Activated B cell treated with CpG ODN at 0.5 μM for 24 hours (primary cell): ENCODE measurements around the gene PAF1. TPM values are rescaled to one million over a fixed set of nuclear protein-coding genes. Genes with fewer than 3 reads are reported as not detected.

ENCODE experiments used
- ATAC-seq: fragments of 200-7000 bp; cut with Tn5 transposase; one replicate; pipeline ENCODE4 v1.10.0; 2021; ENCODE audit warnings: low read depth, mild to moderate bottlenecking, moderate library complexity
- CTCF ChIA-PET: fragments of 350-600 bp; sonication (Branson Sonifier 250); formaldehyde crosslinking; loops from one replicate; lab custom pipeline; 2021; ENCODE audit warnings: antibody characterized with exemption; lab: Charles Lee
- POLR2A ChIA-PET: fragments of 350-600 bp; sonication (Branson Sonifier 250); formaldehyde crosslinking; loops from one replicate; lab custom pipeline; 2021; ENCODE audit warnings: antibody characterized with exemption; lab: Charles Lee
- DNase-seq: peaks from one replicate; pipeline ENCODE4 v3.0.0; 2022
- H3K27ac Mint-ChIP-seq: one replicate; pipeline ENCODE4 v1.8.0; 2020; ENCODE audit warnings: mixed read lengths
- H3K27me3 Mint-ChIP-seq: one replicate; pipeline ENCODE4 v1.8.0; 2021; ENCODE audit warnings: mixed read lengths
- H3K36me3 Mint-ChIP-seq: one replicate; pipeline ENCODE4 v1.8.0; 2021; ENCODE audit warnings: low read depth, mixed read lengths
- H3K4me1 Mint-ChIP-seq: one replicate; pipeline ENCODE4 v1.8.0; 2021; ENCODE audit warnings: mixed read lengths
- H3K4me3 Mint-ChIP-seq: one replicate; pipeline ENCODE4 v1.8.0; 2020; ENCODE audit warnings: mild to moderate bottlenecking, mixed read lengths
- H3K9me3 Mint-ChIP-seq: one replicate; pipeline ENCODE4 v1.8.0; 2020; ENCODE audit warnings: mixed read lengths
- intact Hi-C: fragments of 100-400 bp; cut with micrococcal nuclease; formaldehyde crosslinking; loops from one replicate; pipeline ENCODE4 v1.15.1; 2024
- total RNA-seq: library from RNA; stranded (reverse); gene quantifications from 2 replicates; pipeline ENCODE4 v1.2.3, GENCODE V29; 2022
- TF ChIP-seq, protein P1 (sequence below): fragments of 200-600 bp; IDR thresholded peaks from one replicate; pipeline ENCODE4 v1.8.0; 2022; ENCODE audit warnings: antibody characterized with exemption, mild to moderate bottlenecking

The PAF1 gene
- 50.3 and 52.4 TPM in 2 replicates for total RNA-seq

GRCh38 chr19:39390751-39391437 lies at the start of gene PAF1, which contains the start of gene MED29:
PAF1 (minus strand) TSS chr19:39391106; CDS start chr19:39390864, 242 bp downstream.
MED29 (plus strand) TSS chr19:39391378; CDS start chr19:39391423, 45 bp downstream.
- TF ChIP-seq, protein P1, sequence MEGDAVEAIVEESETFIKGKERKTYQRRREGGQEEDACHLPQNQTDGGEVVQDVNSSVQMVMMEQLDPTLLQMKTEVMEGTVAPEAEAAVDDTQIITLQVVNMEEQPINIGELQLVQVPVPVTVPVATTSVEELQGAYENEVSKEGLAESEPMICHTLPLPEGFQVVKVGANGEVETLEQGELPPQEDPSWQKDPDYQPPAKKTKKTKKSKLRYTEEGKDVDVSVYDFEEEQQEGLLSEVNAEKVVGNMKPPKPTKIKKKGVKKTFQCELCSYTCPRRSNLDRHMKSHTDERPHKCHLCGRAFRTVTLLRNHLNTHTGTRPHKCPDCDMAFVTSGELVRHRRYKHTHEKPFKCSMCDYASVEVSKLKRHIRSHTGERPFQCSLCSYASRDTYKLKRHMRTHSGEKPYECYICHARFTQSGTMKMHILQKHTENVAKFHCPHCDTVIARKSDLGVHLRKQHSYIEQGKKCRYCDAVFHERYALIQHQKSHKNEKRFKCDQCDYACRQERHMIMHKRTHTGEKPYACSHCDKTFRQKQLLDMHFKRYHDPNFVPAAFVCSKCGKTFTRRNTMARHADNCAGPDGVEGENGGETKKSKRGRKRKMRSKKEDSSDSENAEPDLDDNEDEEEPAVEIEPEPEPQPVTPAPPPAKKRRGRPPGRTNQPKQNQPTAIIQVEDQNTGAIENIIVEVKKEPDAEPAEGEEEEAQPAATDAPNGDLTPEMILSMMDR = no peak
- H3K27ac Mint-ChIP-seq = peak within 1 kb of the TSS; percentile 98
- intact Hi-C loops = loop anchor here (1.0 to 2.0 kb wide), 8 partner anchors 10 to 266 kb away; partner anchors contain the start of genes PAK4, PLEKHG2, SAMD4B and SUPT5H
- no peaks in the 10 kb centered on the region for H3K27me3 Mint-ChIP-seq
- peak; percentile 84 for DNase-seq
- CTCF ChIA-PET = interaction anchor here (1.0 to 2.2 kb wide), 5 partner anchors 21 to 269 kb away, joined by 5 to 21 read pairs (median 6); partner anchors contain the start of genes PLEKHG2, RPS16 and SAMD4B
- H3K4me3 Mint-ChIP-seq = peak within 1 kb of the TSS; percentile 91
- POLR2A ChIA-PET = interaction anchor here (0.6 to 4.0 kb wide), 21 partner anchors 8 to 443 kb away, joined by 3 to 74 read pairs (median 5); partner anchors contain the start of genes GMFG, PLEKHG2, RPS16 and SAMD4B
- peaks cover 38% of the 10 kb centered on the region for H3K4me1 Mint-ChIP-seq
- H3K36me3 Mint-ChIP-seq = peaks cover 78% of the 10 kb centered on the region
- no peaks in the 10 kb centered on the region for H3K9me3 Mint-ChIP-seq
- peak; percentile 91 for ATAC-seq

DNA sequence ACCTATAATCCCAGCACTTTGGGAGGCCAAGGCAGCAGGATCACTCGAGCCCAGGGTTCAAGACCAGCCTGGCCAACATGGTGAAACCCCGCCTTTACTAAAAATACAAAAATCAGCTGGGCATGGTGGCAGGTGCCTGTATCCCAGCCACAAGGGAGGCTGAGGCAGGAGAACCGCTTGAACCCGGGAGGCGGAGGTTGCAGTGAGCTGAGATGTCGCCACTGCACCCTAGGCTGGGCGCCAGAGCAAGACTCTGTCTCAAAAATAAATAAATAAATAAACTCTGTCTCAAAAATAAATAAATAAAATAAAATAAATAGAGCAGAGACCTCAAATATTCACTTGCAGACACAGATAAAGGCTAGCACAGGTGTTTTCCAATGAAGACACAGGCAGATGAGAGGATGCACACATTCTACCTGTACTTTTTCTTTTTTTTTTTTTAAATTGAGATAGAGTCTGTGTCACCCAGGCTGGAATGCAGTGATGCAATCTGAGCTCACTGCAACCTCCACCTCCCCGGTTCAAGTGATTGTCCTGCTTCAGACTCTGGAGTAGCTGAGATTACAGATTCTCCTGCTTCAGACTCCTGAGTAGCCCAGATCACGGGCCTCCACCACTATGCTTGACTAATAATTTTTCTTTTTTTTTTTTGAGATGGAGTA lies 47.5 kb upstream of the PAF1 start:
- ATAC-seq (no peak), DNase-seq (no peak)
- TF ChIP-seq, protein P1 = no peak
- ChIA-PET CTCF (interaction anchor here (0.9 to 1.6 kb wide), 3 partner anchors 64 to 96 kb away, joined by 3 to 4 read pairs (median 4); partner anchors contain the start of gene EID2B), POLR2A (interaction anchor here (0.6 to 1.4 kb wide), 3 partner anchors 7 to 727 kb away, joined by 3 to 5 read pairs (median 4); partner anchors contain the start of gene SUPT5H)
- Mint-ChIP-seq H3K4me1 (peaks cover 42% of the 10 kb centered on the region), H3K9me3 (no peaks in the 10 kb centered on the region), H3K27ac (no peak overlapping the region), H3K36me3 (peaks cover 23% of the 10 kb centered on the region), H3K4me3 (no peak overlapping the region), H3K27me3 (no peaks in the 10 kb centered on the region)
- intact Hi-C loops = loop anchor here (5.0 kb wide), 1 partner anchor 96 kb away; the partner anchor contains the start of gene SAMD4B

GRCh38 chr19:39436350-39436716 lies 45.4 kb upstream of the PAF1 start:
- no peaks in the 10 kb centered on the region for H3K9me3 Mint-ChIP-seq
- H3K4me1 Mint-ChIP-seq = peaks cover 50% of the 10 kb centered on the region
- ChIA-PET POLR2A (interaction anchor here (0.5 to 11.0 kb wide), 42 partner anchors 9 to 1933 kb away, joined by 3 to 285 read pairs (median 5); partner anchors contain the start of genes B9D2, C19orf47, DYRK1B and EID2), CTCF (interaction anchor here (0.6 to 1.5 kb wide), 9 partner anchors 24 to 236 kb away, joined by 3 to 6 read pairs (median 4); partner anchors contain the start of genes EID2B, MED29, PAF1 and PLEKHG2)
- H3K36me3 Mint-ChIP-seq = peaks cover 36% of the 10 kb centered on the region
- intact Hi-C loops = loop anchor here (1.0 to 5.0 kb wide), 4 partner anchors 9 to 94 kb away; partner anchors contain the start of genes MED29, PAF1, PLEKHG2 and SAMD4B
- TF ChIP-seq, protein P1 = no peak
- no peak for ATAC-seq
- no peak for DNase-seq
- H3K4me3 Mint-ChIP-seq = peak overlapping the region; percentile 98
- H3K27ac Mint-ChIP-seq = peak overlapping the region; percentile 96
- no peaks in the 10 kb centered on the region for H3K27me3 Mint-ChIP-seq

- peaks cover 53% of the 10 kb centered on the region for H3K4me1 Mint-ChIP-seq
- TF ChIP-seq, protein P1 = no peak
- peak; percentile 92 for ATAC-seq
- DNase-seq = peak; percentile 98
- intact Hi-C loops = loop anchor here (1.0 to 5.0 kb wide), 4 partner anchors 10 to 93 kb away; partner anchors contain the start of genes MED29, PAF1, PLEKHG2 and SAMD4B
- ChIA-PET CTCF (interaction anchor here (0.6 to 1.5 kb wide), 10 partner anchors 24 to 237 kb away, joined by 3 to 6 read pairs (median 4); partner anchors contain the start of genes EID2B, MED29, PAF1 and PLEKHG2), POLR2A (interaction anchor here (0.5 to 11.0 kb wide), 46 partner anchors 9 to 1934 kb away, joined by 3 to 285 read pairs (median 4); partner anchors contain the start of genes B9D2, C19orf47, DYRK1B and EID2)
- H3K27ac Mint-ChIP-seq = peak within 1 kb of the TSS; percentile 96
- H3K4me3 Mint-ChIP-seq = peak within 1 kb of the TSS; percentile 98
- no peaks in the 10 kb centered on the region for H3K27me3 Mint-ChIP-seq
- H3K36me3 Mint-ChIP-seq = peaks cover 42% of the 10 kb centered on the region
- no peaks in the 10 kb centered on the region for H3K9me3 Mint-ChIP-seq
Observed at GRCh38 chr19:39435499-39436349, 44.8 kb upstream of the PAF1 start, which contains the start of gene RPS16. RPS16 (minus strand) TSS chr19:39435949; CDS start chr19:39435895, 54 bp downstream.
